ENCODE measurements around the gene NUP62. TPM values are rescaled to one million over a fixed set of nuclear protein-coding genes. Genes with fewer than 3 reads are reported as not detected.

The NUP62 gene
- 16.6 and 17.8 TPM in 2 replicates for total RNA-seq

GRCh38 chr19:49929121-49929610 is at the start of gene NUP62, which contains the start of gene ATF5:
NUP62 (minus strand) TSS chr19:49929504; CDS start chr19:49909807, 19,697 bp downstream.
ATF5 (plus strand) TSS chr19:49929205; CDS start chr19:49930851, 1,646 bp downstream.

DNA sequence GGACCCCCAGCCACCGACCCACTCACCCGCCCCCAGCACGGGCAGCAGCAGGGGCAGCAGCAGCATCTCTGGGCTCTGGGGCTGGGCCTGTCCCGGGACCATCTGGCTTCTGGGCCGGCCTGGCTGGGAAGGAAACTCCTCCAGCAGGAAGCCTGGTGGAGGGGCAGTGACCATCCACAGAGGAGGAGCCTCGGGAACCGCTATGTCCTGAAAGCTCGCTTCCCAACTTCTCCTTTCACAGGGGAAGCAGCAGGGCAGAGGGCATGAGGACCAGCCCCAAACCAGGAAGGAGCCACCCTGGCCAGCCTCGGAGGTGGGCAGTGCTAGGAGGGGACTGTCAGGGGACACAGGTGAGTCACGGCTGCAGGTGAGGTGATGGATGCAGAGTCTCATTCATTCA is 31.7 kb upstream of the NUP62 start, which contains the start of gene SIGLEC11:
Gene SIGLEC11 (minus strand): TSS at position 193 of the 400 bp plus-strand sequence. CDS start 91 bp downstream, at position 102.

GRCh38 chr19:49896863-49897621 is 32.3 kb downstream of the NUP62 start, which contains the start of gene IL4I1:
IL4I1 (minus strand) TSS chr19:49896887; CDS start chr19:49896160, 727 bp downstream.

GRCh38 chr19:49877020-49877878 is 52.1 kb downstream of the NUP62 start, which contains the start of the genes AKT1S1 and TBC1D17:
AKT1S1 (minus strand) TSS chr19:49877355; CDS start chr19:49873295, 4,060 bp downstream.
TBC1D17 (plus strand) TSS chr19:49877702; CDS start chr19:49877724, 22 bp downstream.

GRCh38 chr19:49866933-49867782 is 62.1 kb downstream of the NUP62 start, which contains the start of gene PNKP:
PNKP (minus strand) TSS chr19:49867576; CDS start chr19:49867204, 372 bp downstream.

Other genes with a start within 250 kb of the NUP62 start
- gene ADM5, start 239.9 kb downstream of the NUP62 start, total RNA-seq = 0.22 and 0.52 TPM in 2 replicates
- 11.8 and 12.5 TPM in 2 replicates for gene CPT1C, start 238.4 kb downstream of the NUP62 start, total RNA-seq
- under 0.01 TPM in 2 replicates for gene TSKS, start 166.2 kb downstream of the NUP62 start, total RNA-seq
- 41.2 and 50.7 TPM in 2 replicates for gene AP2A1, start 162.5 kb downstream of the NUP62 start, total RNA-seq
- 12.2 and 14.2 TPM in 2 replicates for gene FUZ, start 116.2 kb downstream of the NUP62 start, total RNA-seq
- gene MED25, start 111.2 kb downstream of the NUP62 start, total RNA-seq = 11.1 and 12.6 TPM in 2 replicates
- gene PTOV1, start 78.3 kb downstream of the NUP62 start, total RNA-seq = 43.1 and 44.1 TPM in 2 replicates
- gene PNKP, start 61.9 kb downstream of the NUP62 start, total RNA-seq = 30.9 and 31.3 TPM in 2 replicates
- 5.9 and 6.8 TPM in 2 replicates for gene AKT1S1, start 52.1 kb downstream of the NUP62 start, total RNA-seq
- gene TBC1D17, start 51.8 kb downstream of the NUP62 start, total RNA-seq = 5.2 and 7.2 TPM in 2 replicates
- gene IL4I1, start 32.6 kb downstream of the NUP62 start, total RNA-seq = 0.52 and 1.6 TPM in 2 replicates
- gene ATF5, start 299 bp downstream of the NUP62 start, total RNA-seq = 2.6 and 3.5 TPM in 2 replicates
- gene SIGLEC11, start 31.7 kb upstream of the NUP62 start, total RNA-seq = not detected in 2 replicates
- 15.3 and 16.3 TPM in 2 replicates for gene VRK3, start 95.9 kb upstream of the NUP62 start, total RNA-seq
- 3.4 and 6.5 TPM in 2 replicates for gene ZNF473, start 96.5 kb upstream of the NUP62 start, total RNA-seq
- gene IZUMO2, start 233.8 kb upstream of the NUP62 start, total RNA-seq = not detected in 2 replicates